Ovary (tissue), 3 donors: Measurements from ENCODE around the gene SEL1L3.

Experiments
- CTCF ChIP-seq, 3 donors: fragments of 450-650 bp in 2 of 3; fragments of 200-600 bp in 1 of 3; IDR thresholded peaks; one replicate each; pipeline versions ENCODE4 v1.5.1 to v1.8.0; 2016 to 2022; ENCODE audit warnings: antibody characterized with exemption in 3 of 3, mild to moderate bottlenecking in 1 of 3
- EP300 ChIP-seq: sonication (generic); formaldehyde crosslinking; IDR thresholded peaks from one replicate; pipeline ENCODE4 v1.6.1; 2017; ENCODE audit warnings: antibody characterized with exemption
- donor health status: DM: no; HTN: no; CAD: no.

DNA sequence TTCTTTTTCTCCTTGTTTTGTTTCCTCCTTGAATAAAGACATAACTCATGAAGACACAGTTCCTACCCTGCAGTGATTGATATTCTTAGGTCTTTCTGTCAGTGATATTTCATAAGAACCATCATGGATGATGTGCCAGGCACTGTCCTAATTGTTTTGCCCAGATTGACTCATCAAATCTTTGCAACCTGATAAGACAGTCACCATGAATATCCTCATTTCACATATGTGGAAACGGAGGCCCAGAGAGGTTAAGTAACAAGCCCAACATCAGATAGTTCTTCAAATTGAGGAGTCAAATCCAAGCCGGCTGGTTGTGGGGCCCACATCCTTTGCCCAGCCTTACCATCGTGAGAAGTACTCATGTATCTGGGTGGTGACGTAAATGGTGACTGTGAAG is 69.9 kb downstream of the SEL1L3 start:
- no peak for TF ChIP-seq CTCF (IDR thresholded peaks at IDR 0.05)
- no peak for TF ChIP-seq EP300
